LNCaP clone FGC (cell line): ENCODE data around the gene RETSAT.
A peak's percentile ranks its signal among the peaks of the same experiment; 100 is the strongest.

ENCODE experiments used
- DNase-seq: peaks from one replicate; pipeline ENCODE4 v3.0.0-alpha.2; 2011; ENCODE audit warnings: low read depth
- H3K4me3 ChIP-seq: 2 replicates; pipeline ENCODE4 v1.5.1; 2011; ENCODE audit warnings: mild to moderate bottlenecking, low read depth, low read length, control low read depth
- TF ChIP-seq, protein P1 (sequence below): IDR thresholded peaks from 2 replicates; pipeline ENCODE4 v1.5.1; 2012; ENCODE audit warnings: mild to moderate bottlenecking; ENCODE audit not compliant: control insufficient read depth, insufficient read depth; ENCODE audit errors: extremely low read depth

Gene RETSAT

DNA sequence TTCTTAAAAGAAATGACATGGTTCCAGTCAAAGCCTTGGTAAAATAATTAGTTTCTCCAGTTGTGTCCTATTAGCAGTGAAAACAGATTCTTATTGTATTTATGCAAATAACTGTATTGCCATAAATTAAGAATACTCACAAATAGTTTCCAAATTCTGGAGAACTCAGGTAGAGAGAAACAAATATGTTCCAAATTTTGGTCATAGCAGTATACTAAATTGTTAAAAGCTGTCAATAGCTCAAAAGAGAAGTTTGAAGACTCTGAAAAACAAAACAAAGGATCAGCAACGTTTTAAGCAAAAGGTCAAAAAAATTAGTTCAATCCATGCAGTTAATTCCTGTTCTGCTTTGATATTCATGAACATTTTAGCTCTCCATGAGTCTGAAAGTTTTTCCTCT lies 25.7 kb upstream of the RETSAT start:
- TF ChIP-seq, protein P1, sequence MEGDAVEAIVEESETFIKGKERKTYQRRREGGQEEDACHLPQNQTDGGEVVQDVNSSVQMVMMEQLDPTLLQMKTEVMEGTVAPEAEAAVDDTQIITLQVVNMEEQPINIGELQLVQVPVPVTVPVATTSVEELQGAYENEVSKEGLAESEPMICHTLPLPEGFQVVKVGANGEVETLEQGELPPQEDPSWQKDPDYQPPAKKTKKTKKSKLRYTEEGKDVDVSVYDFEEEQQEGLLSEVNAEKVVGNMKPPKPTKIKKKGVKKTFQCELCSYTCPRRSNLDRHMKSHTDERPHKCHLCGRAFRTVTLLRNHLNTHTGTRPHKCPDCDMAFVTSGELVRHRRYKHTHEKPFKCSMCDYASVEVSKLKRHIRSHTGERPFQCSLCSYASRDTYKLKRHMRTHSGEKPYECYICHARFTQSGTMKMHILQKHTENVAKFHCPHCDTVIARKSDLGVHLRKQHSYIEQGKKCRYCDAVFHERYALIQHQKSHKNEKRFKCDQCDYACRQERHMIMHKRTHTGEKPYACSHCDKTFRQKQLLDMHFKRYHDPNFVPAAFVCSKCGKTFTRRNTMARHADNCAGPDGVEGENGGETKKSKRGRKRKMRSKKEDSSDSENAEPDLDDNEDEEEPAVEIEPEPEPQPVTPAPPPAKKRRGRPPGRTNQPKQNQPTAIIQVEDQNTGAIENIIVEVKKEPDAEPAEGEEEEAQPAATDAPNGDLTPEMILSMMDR: no peak
- H3K4me3 ChIP-seq: no peak overlapping the region
- no peak for DNase-seq

DNA sequence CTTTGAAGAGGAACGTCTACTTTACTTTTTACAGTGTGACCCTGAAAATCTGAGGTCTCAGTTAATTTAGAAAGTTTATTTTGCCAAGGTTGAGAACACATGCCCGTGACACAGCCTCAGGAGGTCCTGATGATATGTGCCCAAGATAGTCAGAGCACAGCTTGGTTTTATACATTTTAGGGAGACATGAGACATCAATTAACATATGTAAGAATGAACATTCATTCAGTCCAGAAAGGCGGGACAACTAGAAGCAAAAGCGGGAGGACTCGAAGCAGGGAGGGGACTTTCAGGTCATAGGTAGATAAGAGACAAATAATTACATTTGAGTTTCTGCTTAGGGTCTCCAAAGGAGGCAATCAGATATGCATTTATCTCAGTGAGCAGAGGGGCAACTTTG lies 23.9 kb upstream of the RETSAT start:
- DNase-seq: no peak
- H3K4me3 ChIP-seq: no peak overlapping the region
- TF ChIP-seq, protein P1: no peak

DNA sequence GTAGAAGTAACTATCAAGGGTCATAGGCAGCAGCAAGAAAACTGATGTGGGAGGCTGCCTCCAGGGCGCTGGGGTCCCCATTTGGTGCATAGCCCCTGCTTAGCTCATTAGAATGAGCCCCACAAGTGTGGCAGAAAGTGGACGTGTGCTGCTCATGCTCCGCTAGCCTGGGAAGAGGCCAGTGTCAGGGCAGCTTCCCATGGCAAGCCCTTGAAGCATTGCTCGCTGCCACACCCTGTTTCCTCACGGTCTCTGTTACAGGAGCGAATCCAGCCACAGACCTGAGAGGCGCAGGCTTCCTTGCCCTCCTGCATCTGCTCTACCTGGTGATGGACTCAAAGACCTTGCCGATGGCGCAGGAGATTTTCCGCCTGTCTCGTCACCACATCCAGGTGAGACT lies 22.8 kb upstream of the RETSAT start:
- DNase-seq: no peak
- TF ChIP-seq, protein P1: no peak

DNA sequence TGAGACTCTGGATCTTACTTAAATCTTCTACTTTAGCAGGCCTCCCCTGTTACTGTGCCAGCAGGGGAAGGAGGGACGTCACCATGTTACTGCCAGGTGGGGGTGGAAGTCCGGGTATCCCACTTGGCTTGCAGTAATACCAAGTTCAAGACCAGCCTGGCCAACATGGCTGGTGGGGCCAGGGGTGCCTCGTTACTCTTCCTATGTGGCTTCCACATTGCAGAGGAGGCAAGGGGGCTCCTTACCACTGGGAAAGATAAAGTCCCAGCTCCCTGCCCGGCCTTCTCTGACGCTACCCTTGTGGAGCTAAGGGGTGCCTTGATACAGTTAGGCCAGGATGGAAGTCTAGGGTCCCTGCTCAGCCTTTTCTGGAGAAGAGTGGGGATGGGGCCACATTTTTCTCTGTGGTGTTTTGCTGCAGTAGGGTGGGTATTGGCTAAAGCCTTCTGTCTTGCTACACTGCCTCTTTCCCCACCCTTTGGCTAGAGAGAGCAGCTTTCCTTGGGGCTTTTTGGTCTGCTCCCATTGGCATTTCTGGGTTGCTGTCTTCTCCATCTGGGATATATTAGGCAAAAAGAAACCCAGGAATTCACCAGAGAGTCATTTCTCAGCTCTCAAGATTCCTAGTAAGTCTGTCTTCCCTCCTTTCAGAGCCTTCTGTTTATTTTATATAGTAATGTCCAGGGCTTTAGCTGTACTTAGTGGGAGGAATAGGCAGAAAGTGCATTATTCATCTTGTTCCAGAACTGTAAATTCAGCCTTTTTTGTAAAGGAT lies 22.1 kb upstream of the RETSAT start:
- TF ChIP-seq, protein P1: no peak
- DNase-seq: no peak
- no peak overlapping the region for H3K4me3 ChIP-seq

More for the DNA sequence above, 22.8 kb upstream of the RETSAT start:
- no peak overlapping the region for H3K4me3 ChIP-seq

DNA sequence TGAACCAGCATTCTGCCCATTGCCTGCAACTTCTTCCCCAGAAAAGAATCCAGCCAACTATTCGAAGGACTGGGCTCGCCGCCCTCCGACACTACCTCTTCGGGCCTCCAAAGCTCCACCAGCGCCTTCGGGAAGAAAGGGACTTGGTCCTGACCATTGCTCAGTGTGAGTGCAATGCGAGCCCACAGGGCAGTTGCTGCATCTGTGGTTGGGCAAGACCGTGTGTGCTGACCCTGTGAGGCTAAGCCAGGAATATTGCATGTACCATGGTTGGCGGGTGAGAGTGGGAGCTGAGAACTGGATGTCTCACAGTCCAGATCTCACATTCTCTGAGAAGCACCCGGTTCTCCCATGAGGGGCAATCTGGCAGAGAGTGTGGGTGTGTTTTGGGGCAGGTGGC lies 16.7 kb upstream of the RETSAT start:
- H3K4me3 ChIP-seq: no peak overlapping the region
- TF ChIP-seq, protein P1: no peak
- DNase-seq: no peak

DNA sequence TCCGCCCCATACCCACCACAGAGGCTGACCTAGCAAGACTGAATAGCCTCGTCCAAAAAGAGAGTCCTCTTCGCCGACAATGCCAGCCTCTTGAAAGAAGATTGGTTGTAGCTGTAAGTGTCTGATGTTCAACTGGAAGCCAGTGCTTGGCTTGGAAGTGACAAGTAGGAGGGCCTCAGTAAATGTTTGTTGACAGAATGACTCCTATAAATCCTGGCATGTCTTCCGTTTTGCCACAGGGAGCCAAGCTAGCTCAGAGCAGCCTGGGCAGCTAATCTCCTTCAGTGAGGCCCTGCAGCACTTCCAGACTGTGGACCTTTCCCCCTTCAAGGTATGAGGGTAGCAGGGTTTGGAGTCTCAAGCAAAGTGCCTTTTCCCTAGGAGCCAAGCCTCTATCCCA lies 15.2 kb upstream of the RETSAT start:
- peak; percentile 88 for DNase-seq
- TF ChIP-seq, protein P1: no peak
- no peak overlapping the region for H3K4me3 ChIP-seq

DNA sequence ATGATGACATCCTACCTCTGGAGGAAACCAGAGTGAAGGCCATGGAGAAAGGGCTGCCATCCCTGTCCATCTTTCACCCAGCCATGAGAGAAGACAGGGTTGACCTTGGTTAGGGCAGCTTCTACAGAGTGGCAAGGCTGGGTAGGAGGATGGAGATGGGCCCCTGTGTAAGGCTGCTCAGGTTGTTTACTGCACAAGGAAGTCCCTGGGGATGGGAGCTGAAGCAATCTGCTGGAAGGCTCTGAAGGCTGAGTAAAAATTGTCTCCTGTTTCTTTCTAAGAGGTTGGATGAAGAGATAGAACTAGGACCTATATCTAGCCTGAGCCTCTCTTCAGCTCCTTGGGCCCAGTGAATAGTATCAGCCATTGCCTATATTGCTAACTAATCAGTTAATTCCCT lies 14.6 kb upstream of the RETSAT start:
- TF ChIP-seq, protein P1: no peak
- H3K4me3 ChIP-seq: no peak overlapping the region
- DNase-seq: no peak
